ENCODE data around the gene ERC2.

DNA sequence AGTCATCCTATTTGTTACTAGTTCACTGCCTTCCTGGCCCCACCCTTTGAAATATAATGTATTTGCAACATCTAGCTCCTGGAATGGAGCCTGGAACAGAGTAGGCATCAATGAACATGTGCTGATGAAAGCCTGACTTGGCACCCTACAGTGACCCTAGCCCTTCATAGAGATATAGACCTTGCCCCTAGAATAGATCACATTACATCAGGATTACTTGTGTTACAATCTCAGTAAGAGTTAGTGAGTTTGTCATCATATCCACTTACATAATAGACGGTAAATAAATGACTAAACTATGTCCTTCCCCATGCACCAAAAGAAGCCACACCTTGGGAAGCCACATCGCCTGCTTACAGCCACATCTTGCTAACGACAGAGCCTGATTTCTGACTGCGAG is 870.6 kb downstream of the ERC2 start:
- TF ChIP-seq CEBPB (IDR thresholded peaks at IDR 0.05) (no peak), FOXM1 (IDR thresholded peaks at IDR 0.05; ENCODE audit: borderline replicate concordance, low read depth) (no peak), ZBTB7A (IDR thresholded peaks at IDR 0.05; ENCODE audit: low read depth) (no peak), TEAD4 (IDR thresholded peaks at IDR 0.05) (no peak), TAF1 (IDR thresholded peaks at IDR 0.05; ENCODE audit: low read depth) (no peak)
- TF ChIP-seq, protein P1, sequence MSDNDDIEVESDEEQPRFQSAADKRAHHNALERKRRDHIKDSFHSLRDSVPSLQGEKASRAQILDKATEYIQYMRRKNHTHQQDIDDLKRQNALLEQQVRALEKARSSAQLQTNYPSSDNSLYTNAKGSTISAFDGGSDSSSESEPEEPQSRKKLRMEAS (IDR thresholded peaks at IDR 0.05) = no peak

All from Ishikawa (cell line).